HL-60 (cell line): ENCODE measurements around the gene ESRRA.

Source experiments
- DNase-seq, 2 experiments: peaks; one replicate each; pipeline ENCODE4 v3.0.0-alpha.2; 2010 to 2020; ENCODE audit warnings: low read depth in 1 of 2, low spot score in 1 of 2
- H3K27ac ChIP-seq: fragments of 250-450 bp; sonication (Bioruptor Pico); replicated peaks from 2 replicates; pipeline ENCODE4 v1.5.1; 2020; ENCODE audit warnings: mild to moderate bottlenecking, moderate library complexity
- H3K27me3 ChIP-seq: fragments of 250-450 bp; sonication (Bioruptor Pico); 2 replicates; pipeline ENCODE4 v1.5.1; 2021; ENCODE audit warnings: mild to moderate bottlenecking, moderate library complexity; ENCODE audit not compliant: insufficient read depth, poor library complexity, severe bottlenecking
- H3K4me3 ChIP-seq: replicated peaks from 2 replicates; pipeline ENCODE4 v1.5.1; 2011; ENCODE audit warnings: mild to moderate bottlenecking, control low read depth, low read length; ENCODE audit not compliant: insufficient read depth
- GABPA ChIP-seq: IDR thresholded peaks from 2 replicates; pipeline ENCODE4 v1.6.1; 2012; ENCODE audit warnings: low read depth
- POLR2AphosphoS5 ChIP-seq: IDR thresholded peaks from 2 replicates; pipeline ENCODE4 v1.6.1; 2012; ENCODE audit warnings: low read depth
- REST ChIP-seq: IDR thresholded peaks from 2 replicates; pipeline ENCODE4 v1.6.1; 2012; ENCODE audit warnings: low read depth; ENCODE audit not compliant: insufficient replicate concordance
- SPI1 ChIP-seq: IDR thresholded peaks from 2 replicates; pipeline ENCODE4 v1.6.1; 2012; ENCODE audit warnings: low read depth, mild to moderate bottlenecking, borderline replicate concordance
- TF ChIP-seq, protein P1 (sequence below): IDR thresholded peaks from one replicate; pipeline ENCODE4 v1.5.1; 2011; ENCODE audit warnings: low read length, control low read depth, inconsistent platforms; ENCODE audit not compliant: insufficient read depth

The ESRRA gene

DNA sequence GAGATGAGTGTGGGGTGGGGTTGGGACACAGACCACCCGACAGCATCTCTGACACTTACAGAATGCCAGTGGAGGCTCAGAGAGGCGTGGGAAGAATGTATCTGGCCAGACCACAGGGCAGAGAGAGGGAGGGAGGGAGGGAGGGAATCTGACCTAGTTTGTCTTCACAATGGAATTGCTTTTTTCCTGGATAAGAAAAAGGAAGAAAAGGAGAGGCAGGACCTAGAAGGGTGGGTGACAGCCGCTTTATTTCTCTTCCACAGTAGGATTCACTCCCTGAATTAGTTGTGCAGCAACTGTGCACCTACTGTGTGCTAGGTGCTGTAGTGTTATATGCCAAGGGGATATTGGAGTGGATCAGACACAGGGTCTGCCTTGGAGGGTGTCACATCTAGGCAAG is 10.6 kb upstream of the ESRRA start:
- Histone ChIP-seq H3K27ac (no peak overlapping the region), H3K4me3 (no peak overlapping the region), H3K27me3 (peaks cover 83% of the 10 kb centered on the region)
- TF ChIP-seq REST, result no peak
- TF ChIP-seq, protein P1, sequence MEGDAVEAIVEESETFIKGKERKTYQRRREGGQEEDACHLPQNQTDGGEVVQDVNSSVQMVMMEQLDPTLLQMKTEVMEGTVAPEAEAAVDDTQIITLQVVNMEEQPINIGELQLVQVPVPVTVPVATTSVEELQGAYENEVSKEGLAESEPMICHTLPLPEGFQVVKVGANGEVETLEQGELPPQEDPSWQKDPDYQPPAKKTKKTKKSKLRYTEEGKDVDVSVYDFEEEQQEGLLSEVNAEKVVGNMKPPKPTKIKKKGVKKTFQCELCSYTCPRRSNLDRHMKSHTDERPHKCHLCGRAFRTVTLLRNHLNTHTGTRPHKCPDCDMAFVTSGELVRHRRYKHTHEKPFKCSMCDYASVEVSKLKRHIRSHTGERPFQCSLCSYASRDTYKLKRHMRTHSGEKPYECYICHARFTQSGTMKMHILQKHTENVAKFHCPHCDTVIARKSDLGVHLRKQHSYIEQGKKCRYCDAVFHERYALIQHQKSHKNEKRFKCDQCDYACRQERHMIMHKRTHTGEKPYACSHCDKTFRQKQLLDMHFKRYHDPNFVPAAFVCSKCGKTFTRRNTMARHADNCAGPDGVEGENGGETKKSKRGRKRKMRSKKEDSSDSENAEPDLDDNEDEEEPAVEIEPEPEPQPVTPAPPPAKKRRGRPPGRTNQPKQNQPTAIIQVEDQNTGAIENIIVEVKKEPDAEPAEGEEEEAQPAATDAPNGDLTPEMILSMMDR, result no peak
- TF ChIP-seq POLR2AphosphoS5, result no peak
- TF ChIP-seq GABPA, result no peak
- TF ChIP-seq SPI1, result no peak
- no peak for DNase-seq

DNA sequence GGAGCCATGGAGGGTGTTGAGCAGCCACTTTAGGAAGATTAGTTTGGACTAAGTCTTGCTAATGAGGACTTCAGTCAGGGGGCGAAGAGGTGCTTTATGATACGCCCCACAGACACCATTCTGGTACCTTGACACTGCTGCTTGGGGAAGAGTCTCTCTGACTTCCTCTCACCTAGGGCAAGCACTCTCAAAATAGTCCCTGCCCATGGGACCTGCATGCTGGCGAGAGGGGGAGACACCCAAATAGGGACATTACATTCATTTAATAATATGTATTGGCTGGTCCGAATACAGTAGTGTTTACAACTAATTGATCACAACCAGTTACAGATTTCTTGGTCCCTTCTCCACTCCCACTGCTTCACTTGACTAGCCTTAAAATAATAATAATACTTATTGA is 9.6 kb upstream of the ESRRA start:
- no peak overlapping the region for H3K27ac ChIP-seq
- no peak for DNase-seq
- no peak overlapping the region for H3K4me3 ChIP-seq
- TF ChIP-seq, protein P1, result no peak
- TF ChIP-seq SPI1, result no peak
- TF ChIP-seq POLR2AphosphoS5, result no peak
- no peak for TF ChIP-seq REST
- TF ChIP-seq GABPA, result no peak
- peaks cover 86% of the 10 kb centered on the region for H3K27me3 ChIP-seq

GRCh38 chr11:64296236-64296635 is 9.1 kb upstream of the ESRRA start:
- TF ChIP-seq GABPA (no peak), SPI1 (no peak), REST (no peak), POLR2AphosphoS5 (no peak)
- TF ChIP-seq, protein P1, result no peak
- Histone ChIP-seq H3K4me3 (no peak overlapping the region), H3K27ac (no peak overlapping the region), H3K27me3 (peaks cover 82% of the 10 kb centered on the region)
- DNase-seq, result no peak
